K562 (cell line): ENCODE results near the gene PCMTD2. TPM values are rescaled to one million over a fixed set of nuclear protein-coding genes. Genes with fewer than 3 reads are reported as not detected.

Source experiments
- BDP1 ChIP-seq: IDR thresholded peaks from 3 replicates; pipeline ENCODE4 v1.6.1; 2011; ENCODE audit not compliant: insufficient read length, insufficient read depth
- MCM5 ChIP-seq: fragments of 450-650 bp; IDR thresholded peaks from 2 replicates; pipeline ENCODE4 v1.6.1; 2016; ENCODE audit warnings: low read depth
- NCOA1 ChIP-seq: fragments of 450-650 bp; IDR thresholded peaks from 2 replicates; pipeline ENCODE4 v1.6.1; 2016; ENCODE audit warnings: low read depth
- PHB2 ChIP-seq: fragments of 450-650 bp; IDR thresholded peaks from 2 replicates; pipeline ENCODE4 v1.6.1; 2017; ENCODE audit warnings: low read depth
- RBM17 ChIP-seq: fragments of 200-400 bp; formaldehyde crosslinking; IDR thresholded peaks from 2 replicates; pipeline ENCODE4 v1.6.1; 2017; ENCODE audit warnings: low read depth, mild to moderate bottlenecking, low read length, borderline replicate concordance
- SMAD3 ChIP-seq: fragments of 450-650 bp; formaldehyde crosslinking; conservative IDR thresholded peaks from 2 replicates; pipeline ENCODE4 v1.4.0; 2020; ENCODE audit warnings: mild to moderate bottlenecking
- SRSF1 ChIP-seq: fragments of 200-400 bp; formaldehyde crosslinking; IDR thresholded peaks from 2 replicates; pipeline ENCODE4 v1.6.1; 2017; ENCODE audit warnings: mild to moderate bottlenecking, low read depth, low read length, moderate library complexity
- TCF3 ChIP-seq: sonication (generic); formaldehyde crosslinking; IDR thresholded peaks from 2 replicates; pipeline ENCODE4 v1.4.0; 2020; ENCODE audit warnings: mild to moderate bottlenecking, missing genetic modification reagents
- ZNF23 ChIP-seq: fragments of 250-450 bp; sonication (Bioruptor Pico); IDR thresholded peaks from 2 replicates; pipeline ENCODE4 v1.4.0; 2020; ENCODE audit warnings: mild to moderate bottlenecking
- ZNF561 ChIP-seq: fragments of 450-650 bp; formaldehyde crosslinking; conservative IDR thresholded peaks from 2 replicates; pipeline ENCODE4 v1.4.0; 2020; ENCODE audit warnings: mild to moderate bottlenecking, moderate library complexity
- ZNF699 ChIP-seq: fragments of 250-450 bp; sonication (Bioruptor Pico); IDR thresholded peaks from 2 replicates; pipeline ENCODE4 v1.8.0; 2021; ENCODE audit warnings: mild to moderate bottlenecking, moderate library complexity; ENCODE audit not compliant: insufficient replicate concordance
- ZNF79 ChIP-seq: fragments of 250-450 bp; sonication (Bioruptor Pico); IDR thresholded peaks from 2 replicates; pipeline ENCODE4 v1.4.0; 2020; ENCODE audit warnings: low read depth, mild to moderate bottlenecking, moderate library complexity
- polyA plus RNA-seq, 8 experiments: library from polyadenylated mRNA; depleted of rRNA in 4 of 8; stranded (reverse) in 5 of 8; unstranded in 3 of 8; fragments of >200 nt; fragmentation: Nextera tagmentation in 2 of 8; fragmentation: Illumina TruSeq in 1 of 8; extraction: Ambion mirVana in 2 of 8; extraction: Trizol in 1 of 8; gene quantifications; 2 replicates each; pipeline versions ENCODE4 v1.2.1 to v1.2.3, GENCODE V29; 2011 to 2014; ENCODE audit warnings: inconsistent platforms in 1 of 8, missing spikeins in 1 of 8
- total RNA-seq, 7 experiments: library from RNA; depleted of rRNA in 6 of 7; stranded (reverse); fragments of >200 nt in 6 of 7; fragmentation: Illumina TruSeq in 2 of 7; extraction: Trizol in 2 of 7; gene quantifications; 2 replicates each; pipeline versions ENCODE4 v1.2.1 to v1.2.3, GENCODE V29; 2011 to 2021; ENCODE audit warnings: low replicate concordance in 1 of 7
- TF ChIP-seq, protein P1 (sequence below): sonication (generic); formaldehyde crosslinking; IDR thresholded peaks from 2 replicates; pipeline ENCODE4 v1.8.0; 2022; ENCODE audit warnings: mild to moderate bottlenecking, missing genetic modification reagents
- TF ChIP-seq, protein P2 (sequence below): fragments of 450-650 bp; formaldehyde crosslinking; IDR thresholded peaks from 2 replicates; pipeline ENCODE4 v1.4.0; 2022; ENCODE audit warnings: missing genetic modification characterization
- TF ChIP-seq, protein P3 (sequence below): fragments of 250-450 bp; sonication (Bioruptor Pico); IDR thresholded peaks from 2 replicates; pipeline ENCODE4 v1.4.0; 2020; ENCODE audit warnings: mild to moderate bottlenecking, moderate library complexity

PCMTD2 gene
- total and polyA plus RNA-seq, 9 of the 15 experiments (the other 6 are each of a cell fraction or from before 2014, with no cell fraction given): 11.3 to 49.3 (median 28.4) TPM

DNA sequence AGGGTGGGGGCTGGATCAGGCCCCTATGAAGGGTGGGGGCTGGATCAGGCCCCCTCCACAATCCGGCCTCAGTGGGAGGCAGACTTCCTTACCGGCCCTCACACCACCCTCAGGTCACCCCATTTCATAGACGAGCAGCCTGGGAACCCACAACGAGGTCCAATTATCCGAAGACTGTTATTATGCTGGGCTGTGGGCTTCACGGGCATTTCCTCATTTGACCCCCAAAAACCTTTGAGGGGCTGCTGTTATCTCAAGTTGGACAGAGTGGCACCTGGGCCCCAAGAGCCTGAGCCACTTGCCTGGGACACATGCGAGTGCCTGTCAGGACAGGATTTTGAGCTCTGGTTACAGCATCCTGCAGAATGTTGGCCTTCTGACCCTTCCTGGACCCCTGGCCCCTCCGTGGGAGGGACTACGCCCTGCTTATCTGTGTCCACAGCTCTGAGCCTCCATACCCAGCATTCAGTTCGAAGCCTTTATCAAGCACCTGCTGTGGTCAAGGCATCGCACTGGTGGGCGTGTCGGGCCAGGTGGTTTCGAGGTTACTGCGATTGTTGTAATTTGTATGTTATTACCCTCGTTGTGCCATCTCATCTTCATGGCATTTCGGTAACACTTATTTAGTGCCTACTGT is 34.5 kb upstream of the PCMTD2 start (continued):
- TF ChIP-seq TCF3 (CRISPR knock-in tag): peak; percentile 100
- no peak for TF ChIP-seq ZNF79 (CRISPR knock-in tag)
- TF ChIP-seq ZNF23: no peak
- no peak for TF ChIP-seq RBM17
- 0 out of 2 replicates have a peak, but pooled peaks have one; percentile 43 for TF ChIP-seq SMAD3
- no peak for TF ChIP-seq MCM5
- no peak for TF ChIP-seq ZNF699
- TF ChIP-seq ZNF561 (CRISPR knock-in tag): no peak
- TF ChIP-seq, protein P1, sequence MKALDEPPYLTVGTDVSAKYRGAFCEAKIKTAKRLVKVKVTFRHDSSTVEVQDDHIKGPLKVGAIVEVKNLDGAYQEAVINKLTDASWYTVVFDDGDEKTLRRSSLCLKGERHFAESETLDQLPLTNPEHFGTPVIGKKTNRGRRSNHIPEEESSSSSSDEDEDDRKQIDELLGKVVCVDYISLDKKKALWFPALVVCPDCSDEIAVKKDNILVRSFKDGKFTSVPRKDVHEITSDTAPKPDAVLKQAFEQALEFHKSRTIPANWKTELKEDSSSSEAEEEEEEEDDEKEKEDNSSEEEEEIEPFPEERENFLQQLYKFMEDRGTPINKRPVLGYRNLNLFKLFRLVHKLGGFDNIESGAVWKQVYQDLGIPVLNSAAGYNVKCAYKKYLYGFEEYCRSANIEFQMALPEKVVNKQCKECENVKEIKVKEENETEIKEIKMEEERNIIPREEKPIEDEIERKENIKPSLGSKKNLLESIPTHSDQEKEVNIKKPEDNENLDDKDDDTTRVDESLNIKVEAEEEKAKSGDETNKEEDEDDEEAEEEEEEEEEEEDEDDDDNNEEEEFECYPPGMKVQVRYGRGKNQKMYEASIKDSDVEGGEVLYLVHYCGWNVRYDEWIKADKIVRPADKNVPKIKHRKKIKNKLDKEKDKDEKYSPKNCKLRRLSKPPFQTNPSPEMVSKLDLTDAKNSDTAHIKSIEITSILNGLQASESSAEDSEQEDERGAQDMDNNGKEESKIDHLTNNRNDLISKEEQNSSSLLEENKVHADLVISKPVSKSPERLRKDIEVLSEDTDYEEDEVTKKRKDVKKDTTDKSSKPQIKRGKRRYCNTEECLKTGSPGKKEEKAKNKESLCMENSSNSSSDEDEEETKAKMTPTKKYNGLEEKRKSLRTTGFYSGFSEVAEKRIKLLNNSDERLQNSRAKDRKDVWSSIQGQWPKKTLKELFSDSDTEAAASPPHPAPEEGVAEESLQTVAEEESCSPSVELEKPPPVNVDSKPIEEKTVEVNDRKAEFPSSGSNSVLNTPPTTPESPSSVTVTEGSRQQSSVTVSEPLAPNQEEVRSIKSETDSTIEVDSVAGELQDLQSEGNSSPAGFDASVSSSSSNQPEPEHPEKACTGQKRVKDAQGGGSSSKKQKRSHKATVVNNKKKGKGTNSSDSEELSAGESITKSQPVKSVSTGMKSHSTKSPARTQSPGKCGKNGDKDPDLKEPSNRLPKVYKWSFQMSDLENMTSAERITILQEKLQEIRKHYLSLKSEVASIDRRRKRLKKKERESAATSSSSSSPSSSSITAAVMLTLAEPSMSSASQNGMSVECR (CRISPR knock-in tag): 0 out of 2 replicates have a peak, but pooled peaks have one; percentile 37
- TF ChIP-seq, protein P2, sequence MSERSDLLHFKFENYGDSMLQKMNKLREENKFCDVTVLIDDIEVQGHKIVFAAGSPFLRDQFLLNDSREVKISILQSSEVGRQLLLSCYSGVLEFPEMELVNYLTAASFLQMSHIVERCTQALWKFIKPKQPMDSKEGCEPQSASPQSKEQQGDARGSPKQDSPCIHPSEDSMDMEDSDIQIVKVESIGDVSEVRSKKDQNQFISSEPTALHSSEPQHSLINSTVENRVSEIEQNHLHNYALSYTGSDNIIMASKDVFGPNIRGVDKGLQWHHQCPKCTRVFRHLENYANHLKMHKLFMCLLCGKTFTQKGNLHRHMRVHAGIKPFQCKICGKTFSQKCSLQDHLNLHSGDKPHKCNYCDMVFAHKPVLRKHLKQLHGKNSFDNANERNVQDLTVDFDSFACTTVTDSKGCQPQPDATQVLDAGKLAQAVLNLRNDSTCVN (CRISPR knock-in tag): no peak
- no peak for TF ChIP-seq BDP1
- TF ChIP-seq SRSF1: no peak
- TF ChIP-seq, protein P3, sequence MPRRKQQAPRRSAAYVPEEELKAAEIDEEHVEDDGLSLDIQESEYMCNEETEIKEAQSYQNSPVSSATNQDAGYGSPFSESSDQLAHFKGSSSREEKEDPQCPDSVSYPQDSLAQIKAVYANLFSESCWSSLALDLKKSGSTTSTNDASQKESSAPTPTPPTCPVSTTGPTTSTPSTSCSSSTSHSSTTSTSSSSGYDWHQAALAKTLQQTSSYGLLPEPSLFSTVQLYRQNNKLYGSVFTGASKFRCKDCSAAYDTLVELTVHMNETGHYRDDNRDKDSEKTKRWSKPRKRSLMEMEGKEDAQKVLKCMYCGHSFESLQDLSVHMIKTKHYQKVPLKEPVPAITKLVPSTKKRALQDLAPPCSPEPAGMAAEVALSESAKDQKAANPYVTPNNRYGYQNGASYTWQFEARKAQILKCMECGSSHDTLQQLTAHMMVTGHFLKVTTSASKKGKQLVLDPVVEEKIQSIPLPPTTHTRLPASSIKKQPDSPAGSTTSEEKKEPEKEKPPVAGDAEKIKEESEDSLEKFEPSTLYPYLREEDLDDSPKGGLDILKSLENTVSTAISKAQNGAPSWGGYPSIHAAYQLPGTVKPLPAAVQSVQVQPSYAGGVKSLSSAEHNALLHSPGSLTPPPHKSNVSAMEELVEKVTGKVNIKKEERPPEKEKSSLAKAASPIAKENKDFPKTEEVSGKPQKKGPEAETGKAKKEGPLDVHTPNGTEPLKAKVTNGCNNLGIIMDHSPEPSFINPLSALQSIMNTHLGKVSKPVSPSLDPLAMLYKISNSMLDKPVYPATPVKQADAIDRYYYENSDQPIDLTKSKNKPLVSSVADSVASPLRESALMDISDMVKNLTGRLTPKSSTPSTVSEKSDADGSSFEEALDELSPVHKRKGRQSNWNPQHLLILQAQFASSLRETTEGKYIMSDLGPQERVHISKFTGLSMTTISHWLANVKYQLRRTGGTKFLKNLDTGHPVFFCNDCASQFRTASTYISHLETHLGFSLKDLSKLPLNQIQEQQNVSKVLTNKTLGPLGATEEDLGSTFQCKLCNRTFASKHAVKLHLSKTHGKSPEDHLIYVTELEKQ (CRISPR knock-in tag): no peak
- peak; percentile 92; the same call in 1 of the 2 replicates for TF ChIP-seq NCOA1
- TF ChIP-seq PHB2: peak; percentile 93
